HG02623 (cell line): Measurements from ENCODE around the gene PLEKHA7.
"Not testable (repeated sequence)": the region's sequence is repeated elsewhere in the genome, so short reads cannot be mapped to it uniquely, and the experiment has no call there.

ENCODE experiments used
- ATAC-seq: cut with Tn5 transposase; IDR thresholded peaks from one replicate; pipeline ENCODE4 v1.9.1; 2021; ENCODE audit warnings: moderate library complexity; ENCODE audit not compliant: unreplicated experiment

PLEKHA7 gene

DNA sequence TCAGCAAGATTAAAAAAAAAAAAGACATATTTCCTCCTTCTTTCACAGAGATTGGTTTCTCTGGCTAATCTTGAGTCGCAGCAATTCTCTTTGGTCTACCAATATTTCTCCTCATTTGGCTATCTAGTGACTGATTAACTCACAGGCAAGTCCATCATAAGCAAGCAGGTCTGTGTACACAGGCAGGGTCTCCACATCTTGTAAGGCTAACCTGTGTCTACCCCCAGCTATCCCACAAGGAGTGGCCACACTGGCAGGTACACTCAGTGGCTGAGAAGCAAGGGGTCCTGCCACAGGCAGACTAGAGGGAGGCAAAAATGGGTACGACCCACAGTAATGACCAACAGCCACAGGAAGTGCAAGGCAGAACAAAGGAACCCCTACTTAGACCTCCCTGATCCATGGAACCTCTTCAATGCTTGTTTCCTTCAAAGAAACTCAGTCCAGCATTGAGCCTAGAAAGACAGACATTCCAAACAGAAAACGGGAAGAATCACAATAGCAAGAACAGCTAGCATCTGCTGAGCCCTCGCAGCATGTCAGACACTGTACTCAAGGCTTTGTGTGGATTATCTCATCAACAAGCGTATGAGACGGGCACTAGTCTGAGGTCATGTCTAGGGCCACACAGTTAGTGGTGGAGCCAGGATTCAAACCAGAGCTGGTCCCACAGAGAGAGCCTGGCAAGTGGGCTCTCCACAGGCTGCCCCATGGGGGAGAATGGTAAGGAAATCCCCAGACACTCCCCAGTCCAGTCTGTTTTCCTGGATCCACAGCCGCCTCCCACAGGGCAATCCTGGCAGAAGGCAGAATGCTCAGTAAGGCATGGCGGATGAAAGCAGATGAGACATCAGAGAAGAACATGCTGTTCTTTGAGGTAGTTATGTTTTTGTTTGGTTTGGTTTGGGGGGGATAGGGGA is 34.3 kb downstream of the PLEKHA7 start:
- ATAC-seq: no peak

DNA sequence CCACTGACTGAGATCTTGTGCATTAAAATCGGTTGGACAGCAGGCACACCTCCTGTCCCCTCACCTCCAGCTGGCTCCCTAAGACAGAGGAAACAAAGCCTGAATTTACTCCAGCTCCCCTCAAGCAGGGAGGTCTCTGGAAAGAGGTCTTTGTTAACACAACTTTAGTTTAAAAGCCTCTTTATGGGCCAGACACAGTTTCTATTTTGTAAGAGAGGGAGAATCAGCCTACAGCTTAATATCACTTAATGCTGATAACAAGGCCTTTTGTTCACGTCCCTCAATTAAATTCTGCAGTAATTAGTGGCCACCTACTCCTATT is 36.3 kb downstream of the PLEKHA7 start:
- ATAC-seq: no peak

DNA sequence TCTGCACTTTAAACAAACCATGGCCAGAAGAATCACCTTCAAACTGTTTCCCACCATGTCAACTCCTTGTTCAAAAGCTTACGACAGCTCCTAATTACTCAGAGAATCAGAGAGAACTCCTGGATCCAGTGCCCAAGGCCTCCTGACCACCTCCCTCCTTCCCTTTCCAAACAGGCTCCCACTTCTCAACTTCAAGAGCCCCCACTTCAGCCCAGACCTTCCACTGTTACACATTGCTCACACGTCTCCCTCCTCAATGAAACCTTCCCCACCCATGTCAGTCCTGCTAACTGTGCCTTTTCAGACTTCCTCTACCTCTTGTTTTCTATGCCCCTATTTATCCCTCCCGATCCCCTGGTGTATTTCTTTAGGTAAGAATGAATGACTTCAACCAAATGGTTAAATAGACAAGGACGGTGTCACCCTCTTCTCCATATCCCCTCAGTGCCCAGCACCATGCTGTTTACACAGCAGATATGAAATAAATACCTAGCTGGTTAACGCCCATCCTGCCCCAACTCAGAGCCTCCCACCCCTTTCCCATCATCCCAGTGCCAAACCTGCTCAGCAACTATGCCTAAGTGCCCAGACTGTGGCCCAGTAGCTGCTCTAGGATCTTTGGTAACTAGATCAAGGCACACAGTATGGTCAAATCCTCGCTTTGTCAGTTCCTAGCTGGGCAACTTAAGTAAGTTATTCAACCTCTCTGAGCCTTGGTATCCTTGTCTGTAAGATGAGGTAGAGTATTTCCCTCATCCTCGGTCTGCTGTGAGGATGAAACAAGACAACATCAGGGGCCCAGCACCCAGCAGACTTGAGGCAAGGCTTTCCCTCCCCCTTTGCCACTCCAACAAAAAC is 36.8 kb downstream of the PLEKHA7 start:
- ATAC-seq: no peak

DNA sequence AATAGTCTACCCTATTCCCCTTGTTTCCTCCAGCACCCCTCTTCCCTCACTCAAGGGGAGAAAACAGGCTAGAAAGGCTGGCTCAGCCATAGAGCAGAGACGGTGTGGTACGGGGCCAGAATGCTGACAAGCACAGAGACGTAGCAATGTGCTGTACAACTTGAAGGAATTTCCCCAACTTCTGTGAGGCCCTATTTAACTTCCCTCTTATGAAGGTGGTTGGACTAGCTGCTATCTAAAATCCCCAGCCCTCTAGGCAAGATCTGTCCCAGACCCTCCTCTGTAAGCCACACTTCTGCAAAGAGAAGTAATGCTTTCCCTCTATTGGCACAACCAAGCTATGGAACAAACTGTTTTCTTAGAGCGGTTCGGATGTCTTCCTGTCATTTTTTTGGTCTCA is 37.8 kb downstream of the PLEKHA7 start:
- no peak for ATAC-seq

DNA sequence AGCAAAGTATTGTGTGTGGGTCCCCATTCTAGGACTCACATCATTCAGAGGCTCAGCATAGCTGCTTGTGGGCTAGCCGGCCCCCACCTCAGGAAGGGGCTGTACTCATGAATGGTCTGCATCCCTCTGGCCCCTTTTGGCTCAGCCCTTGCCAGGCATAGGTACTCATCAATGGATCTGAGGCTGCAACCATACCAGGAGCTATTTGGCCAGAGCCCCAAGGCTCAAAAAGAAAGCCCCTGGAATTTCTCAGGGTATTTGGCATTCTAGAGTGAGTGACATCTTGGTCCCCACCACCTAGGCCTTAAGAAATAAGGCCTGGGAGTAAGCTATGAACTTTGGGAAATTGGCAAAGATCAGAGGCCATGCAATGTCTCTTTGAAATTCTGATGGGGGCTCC is 38.3 kb downstream of the PLEKHA7 start:
- ATAC-seq: no peak

DNA sequence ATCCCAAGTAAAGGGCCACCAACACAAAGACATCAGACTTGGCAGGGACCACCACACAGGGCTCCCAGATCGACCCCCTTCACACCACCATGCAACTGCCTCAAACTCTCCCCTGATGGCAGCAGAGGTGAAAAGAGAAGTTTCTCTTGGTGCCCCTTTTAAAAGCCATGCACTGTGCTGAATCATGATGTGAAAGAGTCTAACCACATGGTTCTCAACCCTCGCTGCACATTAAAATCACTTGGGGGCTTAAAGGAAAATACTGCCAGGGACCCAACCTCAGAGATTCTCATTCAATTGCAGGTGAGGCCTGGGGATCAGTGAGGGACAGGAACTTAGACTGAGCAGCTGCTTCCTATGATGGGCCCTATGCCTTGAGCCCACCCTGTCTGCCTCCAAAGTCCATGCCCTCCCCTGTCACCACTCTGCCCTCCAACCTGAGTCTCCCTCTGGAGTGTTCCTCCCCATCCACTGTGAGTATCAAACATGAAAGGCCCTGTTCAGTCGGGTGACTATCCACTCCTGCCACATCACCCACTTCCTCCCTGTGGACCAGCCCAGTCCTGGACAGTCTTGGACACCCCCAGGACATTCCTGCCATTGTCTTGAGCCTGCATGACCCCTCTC is 40.8 kb downstream of the PLEKHA7 start:
- no peak for ATAC-seq

DNA sequence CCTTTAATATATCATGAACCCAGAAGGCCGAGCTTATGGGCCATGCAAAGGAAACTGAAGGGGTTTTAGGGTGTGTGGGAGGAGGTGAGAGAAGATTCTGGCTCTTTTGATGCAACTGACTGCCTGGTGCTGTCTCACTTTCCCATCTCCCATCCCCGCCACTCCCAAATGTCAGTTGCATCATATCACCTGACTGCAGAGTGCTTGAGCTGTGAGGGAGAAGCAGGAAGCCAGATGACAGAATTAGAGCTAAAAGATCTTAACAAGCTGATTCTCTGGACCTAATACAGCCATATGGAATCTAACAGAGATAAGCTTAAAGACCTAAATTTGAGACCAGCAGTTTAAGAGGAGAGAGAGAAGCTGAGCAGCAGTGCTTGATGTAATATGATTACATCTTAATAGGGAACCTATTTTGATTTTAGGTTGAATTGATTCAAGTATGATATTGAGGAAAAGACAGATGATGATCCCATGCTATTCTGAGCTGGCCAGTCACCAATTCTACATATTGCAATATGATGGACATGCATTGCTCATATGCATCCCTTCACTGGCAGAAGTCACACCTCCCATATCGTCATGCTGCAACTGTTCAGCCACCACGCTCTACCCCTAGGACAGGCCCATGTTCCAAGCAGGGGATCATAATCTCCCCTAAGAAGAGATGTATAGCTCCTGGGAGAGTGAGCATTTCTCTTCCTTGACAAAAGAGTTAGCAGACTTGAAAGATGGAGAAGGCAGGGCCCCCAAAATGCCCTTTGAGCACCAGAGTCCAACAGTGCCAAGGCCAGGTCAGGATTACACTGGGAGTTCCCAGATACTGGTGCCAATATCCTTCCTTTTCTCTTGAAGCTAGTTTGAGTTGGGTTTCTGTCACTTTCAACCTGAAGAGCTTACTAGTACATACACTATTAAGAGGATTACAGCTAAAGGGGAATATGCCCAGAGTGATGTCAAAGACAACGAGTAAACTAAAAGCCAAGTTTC is 44.9 kb downstream of the PLEKHA7 start:
- no peak for ATAC-seq

DNA sequence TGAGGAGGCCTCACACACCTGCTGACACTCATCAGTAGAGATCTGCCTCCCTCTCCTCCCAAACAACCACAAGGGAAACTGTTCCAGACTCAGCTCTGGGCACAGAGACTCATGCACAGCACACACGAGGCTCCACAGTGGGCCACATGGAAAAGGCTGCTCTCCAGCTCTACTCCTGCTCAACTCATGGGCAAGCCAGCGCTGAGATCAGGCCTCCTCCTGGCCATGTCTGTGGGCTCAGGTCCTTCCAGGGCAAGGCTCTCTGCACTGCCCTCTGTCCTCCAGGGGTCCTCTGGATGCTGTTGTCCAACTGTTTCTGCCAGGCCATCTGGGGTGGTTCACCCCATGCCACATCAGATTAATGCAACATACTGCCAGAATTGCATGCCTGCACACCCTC is 46.0 kb downstream of the PLEKHA7 start:
- ATAC-seq: no peak

DNA sequence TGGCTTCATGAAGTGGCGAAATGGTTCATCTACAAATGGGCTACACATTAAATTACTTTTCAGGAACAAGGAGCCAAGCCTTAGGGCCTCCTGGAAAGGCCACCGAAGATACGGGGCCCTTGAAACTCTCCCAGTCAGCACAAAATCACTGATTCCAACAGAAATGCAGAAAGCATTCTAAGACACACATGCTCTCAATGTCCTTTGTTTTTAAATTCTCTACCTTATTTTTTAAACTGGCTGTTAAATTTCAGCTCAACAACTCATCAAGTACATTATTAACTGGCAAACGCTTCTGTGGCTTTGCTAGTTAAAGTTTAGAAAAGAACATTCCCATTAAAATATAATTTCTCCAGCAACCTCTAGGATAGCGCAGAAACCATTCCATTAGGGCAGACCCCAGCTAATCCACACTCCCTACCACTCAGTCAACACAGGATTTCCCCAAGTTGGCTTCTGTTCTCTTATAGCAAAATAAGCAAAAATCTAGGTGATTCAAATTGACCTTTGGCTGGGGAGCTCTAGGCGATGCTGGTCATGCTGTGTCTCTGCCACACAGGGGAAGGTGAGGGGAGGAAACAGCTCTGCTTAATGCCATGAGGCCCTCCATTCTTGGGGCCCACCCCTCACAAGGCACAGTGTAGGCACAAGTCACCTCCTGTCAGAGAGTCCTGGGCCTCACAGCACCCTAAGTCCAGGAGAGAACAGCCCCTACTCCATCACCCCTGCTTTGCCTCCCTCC is 47.1 kb downstream of the PLEKHA7 start:
- ATAC-seq: no peak

DNA sequence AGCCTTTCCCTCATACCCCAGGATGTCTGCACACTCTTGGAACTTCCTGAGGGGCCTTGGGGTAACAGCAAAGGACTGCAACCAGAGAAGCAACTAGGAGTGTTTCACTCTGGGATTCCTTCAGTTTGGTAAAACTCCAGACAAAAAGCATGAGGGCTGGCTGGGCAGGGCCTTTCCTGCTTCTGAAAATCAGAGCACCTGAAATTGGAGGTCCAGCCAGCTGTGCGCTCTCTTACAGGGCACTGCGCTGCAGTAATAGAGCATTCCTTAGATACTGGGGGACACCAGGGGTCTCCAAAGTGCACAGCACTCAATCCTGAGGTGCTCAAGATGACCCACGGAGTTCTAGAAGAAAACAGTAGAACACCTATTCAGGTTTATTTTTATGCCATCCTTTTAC is 49.7 kb downstream of the PLEKHA7 start:
- no peak for ATAC-seq

DNA sequence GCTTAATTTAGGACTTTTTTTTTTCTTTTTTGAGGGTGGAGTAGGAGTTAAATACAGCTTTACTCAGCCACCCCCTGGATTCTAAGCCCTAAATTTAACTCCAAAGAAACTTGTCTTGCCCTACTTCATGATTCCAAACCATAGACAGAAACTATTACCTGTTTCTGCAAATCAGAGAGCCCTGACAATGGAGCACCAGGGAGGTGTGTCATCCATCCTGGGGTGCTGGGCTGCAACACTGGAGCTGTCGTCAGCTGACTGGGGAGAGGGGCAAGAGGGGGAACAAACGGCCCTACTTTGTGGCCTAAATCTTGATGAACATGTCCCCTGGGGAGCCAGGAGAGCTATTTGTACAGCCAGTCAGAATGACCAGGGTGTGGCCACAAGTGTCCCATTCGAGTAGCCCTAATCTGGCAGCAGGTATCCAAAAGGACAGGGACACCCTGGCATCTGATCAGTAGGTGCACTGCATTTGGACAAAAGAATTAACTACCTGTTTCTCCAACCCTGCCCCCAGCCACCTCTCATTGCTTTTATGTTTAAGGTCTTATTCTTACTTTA is 50.8 kb downstream of the PLEKHA7 start:
- ATAC-seq: no peak

DNA sequence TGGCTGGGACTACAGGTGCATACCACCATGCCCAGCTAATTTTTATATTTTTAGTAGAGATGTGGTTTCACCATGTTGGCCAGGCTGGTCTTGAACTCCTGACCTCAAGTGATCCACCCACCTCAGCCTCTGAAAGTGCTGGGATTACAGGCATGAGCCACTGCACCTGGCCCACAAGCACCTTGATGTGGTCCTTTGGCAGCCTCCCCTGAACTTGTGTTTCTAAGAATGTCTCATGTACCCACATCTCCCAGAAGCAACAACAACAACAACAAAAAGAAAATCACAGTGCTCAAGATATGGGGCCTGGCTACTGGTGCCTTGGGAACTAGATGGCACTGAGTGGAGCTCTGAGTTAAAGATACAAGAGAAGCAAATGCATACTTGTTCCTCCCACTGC is 51.6 kb downstream of the PLEKHA7 start:
- not testable (repeated sequence) for ATAC-seq

DNA sequence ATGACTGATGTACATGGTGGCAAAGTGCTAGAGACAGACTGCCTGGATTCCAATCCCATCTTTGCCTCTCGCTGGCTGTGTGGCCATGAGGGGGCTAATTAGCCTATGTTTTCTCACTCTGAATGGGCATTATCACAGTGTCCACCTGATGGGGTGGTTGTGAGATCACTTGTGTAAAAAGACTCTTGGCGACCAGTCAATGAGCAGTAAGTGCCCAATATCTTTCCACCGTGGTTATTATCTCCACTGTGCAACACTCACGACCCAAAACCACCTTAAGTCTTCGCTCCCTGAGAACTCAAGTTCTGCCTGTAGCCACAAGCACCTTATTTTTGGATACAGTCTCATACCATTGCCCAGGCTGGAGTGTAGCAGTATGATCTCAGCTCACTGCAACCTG is 52.1 kb downstream of the PLEKHA7 start:
- ATAC-seq: no peak

DNA sequence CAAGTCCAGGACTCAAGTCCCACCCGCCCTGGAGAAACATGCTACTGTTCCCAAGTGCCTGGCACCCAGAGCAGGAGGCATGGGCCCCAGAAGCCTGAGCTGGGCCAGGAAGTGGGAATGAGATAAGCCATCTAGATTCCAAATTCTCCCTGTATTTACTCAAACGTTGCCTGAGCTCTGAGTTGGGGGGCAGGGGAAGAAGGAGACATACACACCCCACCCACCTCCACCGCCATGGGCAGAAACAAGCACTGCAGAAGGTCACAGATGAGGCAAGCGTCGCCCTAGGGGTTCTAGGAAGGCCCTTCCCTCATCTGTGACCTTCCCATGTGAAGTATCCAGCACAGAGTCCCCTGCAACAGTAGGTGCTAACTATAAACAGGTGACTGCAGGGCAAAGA is 54.0 kb downstream of the PLEKHA7 start:
- ATAC-seq: no peak

DNA sequence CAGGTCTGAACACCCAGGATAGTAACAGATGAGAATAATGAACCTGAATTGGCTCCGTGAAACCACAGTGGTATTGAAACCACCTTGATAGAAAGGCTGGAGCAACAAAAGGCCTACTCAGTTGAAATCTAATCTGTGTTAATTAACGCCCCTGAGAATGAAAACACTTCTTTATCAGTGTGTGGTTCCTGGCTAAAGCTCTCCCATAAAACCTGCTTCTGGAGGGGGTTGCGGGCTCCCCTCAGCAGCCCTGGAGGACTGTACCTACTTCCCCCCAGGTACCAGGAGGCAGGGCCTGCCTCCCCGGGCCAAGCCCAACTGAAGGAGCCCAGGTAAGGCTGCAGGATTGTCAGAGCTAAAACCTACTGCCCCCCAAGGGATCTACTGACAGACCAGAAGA is 54.6 kb downstream of the PLEKHA7 start:
- no peak for ATAC-seq

DNA sequence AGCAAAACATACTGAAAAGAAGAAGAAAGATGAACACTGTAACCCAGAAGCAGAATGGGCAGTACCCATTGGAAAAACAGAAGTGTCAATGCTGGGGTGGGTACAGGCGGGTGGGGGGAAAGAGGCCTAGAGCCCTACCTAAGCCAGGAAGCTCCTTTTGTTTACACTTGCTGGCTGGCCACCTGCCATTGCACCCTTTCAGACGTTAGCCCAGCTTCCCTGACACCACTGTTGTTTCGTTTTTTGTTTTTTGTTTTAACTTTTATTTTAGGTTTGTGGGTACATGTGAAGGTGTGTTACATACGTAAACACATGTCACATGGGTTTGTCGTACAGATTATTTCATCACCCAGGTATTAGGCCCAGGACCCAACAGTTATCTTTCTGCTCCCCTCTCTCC is 55.4 kb downstream of the PLEKHA7 start:
- no peak for ATAC-seq

DNA sequence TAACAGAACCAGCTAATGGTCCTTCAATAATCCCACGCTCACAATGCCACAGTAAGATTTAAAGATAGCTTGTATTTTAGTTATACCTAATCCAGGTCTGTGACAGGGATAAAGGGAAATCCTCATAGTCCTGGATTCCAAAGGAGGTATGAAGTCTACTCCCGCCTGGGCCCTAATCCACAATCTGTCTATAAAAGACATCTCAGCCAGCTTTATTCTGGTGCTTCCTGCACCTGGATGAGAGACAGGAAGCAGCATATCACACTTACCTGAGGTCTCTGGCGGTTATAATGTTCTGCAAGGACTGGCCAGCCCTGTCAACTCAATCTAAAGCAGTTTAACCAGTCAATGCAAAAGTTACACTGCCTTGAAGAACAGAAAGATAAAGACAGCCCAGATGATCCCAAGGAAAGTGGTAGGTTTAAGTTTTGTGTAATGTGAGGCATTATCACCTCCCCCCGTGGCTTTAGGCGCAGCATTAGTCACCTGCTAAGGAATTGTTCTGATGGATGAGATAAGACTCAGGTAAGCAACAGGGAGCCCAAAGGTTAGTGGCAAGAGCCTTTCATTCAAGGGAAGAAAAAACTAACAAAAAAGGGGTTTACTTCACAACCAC is 57.6 kb downstream of the PLEKHA7 start:
- ATAC-seq: no peak

DNA sequence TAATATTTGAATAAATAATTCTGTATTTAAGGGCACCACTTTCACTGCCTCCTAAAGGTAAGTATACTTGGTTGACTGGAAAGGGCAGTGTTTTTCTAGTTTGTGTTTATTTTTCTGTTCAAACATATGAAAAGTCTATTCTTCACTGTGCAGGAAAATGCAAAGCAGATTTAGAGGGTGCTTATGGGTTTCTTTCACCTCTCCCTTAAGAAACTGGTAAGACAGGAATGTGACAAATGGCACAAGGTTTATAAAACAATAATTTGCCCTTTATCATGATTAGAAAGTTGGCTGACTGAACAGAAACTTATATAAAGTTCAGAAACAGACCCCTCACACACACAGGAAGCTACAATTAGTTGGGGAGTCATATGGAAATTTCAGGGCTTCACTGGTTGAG is 60.6 kb downstream of the PLEKHA7 start:
- no peak for ATAC-seq
